Heart right ventricle (tissue), 16 donors: ENCODE measurements around the gene TNFRSF25. TPM values are rescaled to one million over a fixed set of nuclear protein-coding genes. Genes with fewer than 3 reads are reported as not detected.
"Not testable (repeated sequence)": the region's sequence is repeated elsewhere in the genome, so short reads cannot be mapped to it uniquely, and the experiment has no call there.

ENCODE experiments used
- ATAC-seq, 8 donors: fragments of 200-7000 bp; cut with Tn5 transposase; one replicate each; pipeline ENCODE4 v1.9.1; 2020; ENCODE audit warnings: mild to moderate bottlenecking in 8 of 8, moderate library complexity in 8 of 8, moderate number of reproducible peaks in 1 of 8
- DNase-seq, 2 donors: peaks; one replicate each; pipeline ENCODE4 v3.0.0-alpha.2; 2020
- H3K27ac ChIP-seq, 10 donors: fragments of 200-600 bp; sonication (generic) in 2 of 10; one replicate each; pipeline versions ENCODE4 v1.5.0 to v1.8.0; 2020 to 2022; ENCODE audit warnings: mild to moderate bottlenecking in 3 of 10
- H3K27me3 ChIP-seq, 7 donors: fragments of 200-600 bp; one replicate each; pipeline ENCODE4 v1.8.0; 2021 to 2022; ENCODE audit warnings: mild to moderate bottlenecking in 2 of 7
- H3K36me3 ChIP-seq, 9 donors: fragments of 200-600 bp; sonication (generic) in 1 of 9; one replicate each; pipeline versions ENCODE4 v1.5.0 to v1.8.0; 2020 to 2022; ENCODE audit warnings: mild to moderate bottlenecking in 2 of 9
- H3K4me1 ChIP-seq, 9 donors: fragments of 200-600 bp; sonication (generic) in 1 of 9; one replicate each; pipeline versions ENCODE4 v1.5.0 to v1.8.0; 2020 to 2022; ENCODE audit warnings: mild to moderate bottlenecking in 4 of 9
- H3K4me3 ChIP-seq, 10 donors: fragments of 200-600 bp; sonication (generic) in 2 of 10; one replicate each; pipeline versions ENCODE4 v1.5.0 to v1.8.0; 2020 to 2022; ENCODE audit warnings: mild to moderate bottlenecking in 7 of 10, moderate library complexity in 2 of 10
- H3K9me3 ChIP-seq, 11 donors: fragments of 200-600 bp in 10 of 11; sonication (generic) in 2 of 11; one replicate each; pipeline versions ENCODE4 v1.5.0 to v1.8.0; 2013 to 2022; ENCODE audit warnings: mild to moderate bottlenecking in 2 of 11, control low read depth in 1 of 11, moderate library complexity in 1 of 11
- CTCF ChIP-seq, 9 donors: fragments of 200-600 bp; sonication (generic) in 2 of 9; IDR thresholded peaks; one replicate each; pipeline versions ENCODE4 v1.5.0 to v1.8.0; 2021 to 2022; ENCODE audit warnings: antibody characterized with exemption in 9 of 9, mild to moderate bottlenecking in 5 of 9, moderate library complexity in 1 of 9
- WGBS, 2 donors: extraction: QIAGEN DNeasy Blood & Tissue Kit; methylation state at CpG; one replicate each; pipeline ENCODE4 v1.1.7; 2013; ENCODE audit warnings: inconsistent platforms in 1 of 2; 5-methylcytosine and 5-hydroxymethylcytosine counted together
- intact Hi-C, 10 donors: fragments of 100-400 bp; cut with DNase I; formaldehyde crosslinking; loops; one replicate each; pipeline versions ENCODE4 v1.11.1 to v1.14.2; 2022
- polyA plus RNA-seq, 2 donors: library from polyadenylated mRNA; stranded (reverse); fragments of 200-250 nt; gene quantifications; one replicate each; pipeline ENCODE4 v1.2.3, GENCODE V29; 2013
- total RNA-seq, 10 donors: library from RNA; stranded (reverse); fragmentation: NEBNext Ultra II Directional in 3 of 10; extraction: Animal tissue kit (Norgen Biotek cat#: 25700) in 3 of 10; gene quantifications; one replicate each; pipeline versions ENCODE4 v1.2.1 to v1.2.4, GENCODE V29; 2021 to 2023
- donor health status: Arrhythmogenic right ventricular cardiomyopathy.
- donor health status: ischemic (EF 13 %, LVEDD 7.1; RV severe dilation, severe dysfunction).
- donor health status: healthy with polysubstance abuse.
- donor health status: DM: no; HTN: yes; CAD: no.
- donor health status: DM: no; HTN: no; CAD: no.
- donor health status: ischemic (EF 25% LVEDD 6.9; RV normal size, moderate dysfunction).
- donor health status: ischemic (EF 25% LVEDD 5.7; RV mildly dilated, moderate dysfunction).
- donor health status: healthy.
- donor health status: DM: yes; HTN: yes; CAD: no.
- donor health status: Ischemic cardiomyopathy.
- donor health status: ischemic (EF 35%, LVEDD 5.7; RV mildly dilated, moderate dysfunction).
- donor health status: nonischemic (EF 11% LVEDD 7.7; RV severe dilation, severe dysfunction).
- donor health status: DM: yes; HTN: yes; CAD: no.
- donor health status: PGD.
- donor health status: ischemic (EF 29% LVEDD 5.4; RV normal size, mild dysfunction).
- donor health status: nonischemic (EF 23%, LVEDD 6.1; RV moderate dilation, normal function).

Gene TNFRSF25
- total and polyA plus RNA-seq, 12 donors, result 4.0 to 43.1 (median 7.3) TPM

- DNase-seq (no peak), ATAC-seq (no peak)
- 50 to 61% methylated on average over 3 to 4 of the region's 4 CpGs for WGBS, 2 donors
- H3K27me3 ChIP-seq, result peaks cover 19 to 89% (median 66%) of the 10 kb centered on the region in 7 donors
- no peaks in the 10 kb centered on the region for H3K36me3 ChIP-seq
- no peak for TF ChIP-seq CTCF (IDR thresholded peaks at IDR 0.05)
- H3K27ac ChIP-seq, result no peak overlapping the region
- no peaks in the 10 kb centered on the region for H3K9me3 ChIP-seq
- intact Hi-C loops, result no loop called here
- no peak overlapping the region for H3K4me3 ChIP-seq
- H3K4me1 ChIP-seq, result peaks cover 0 to 22% (median 10%) of the 10 kb centered on the region in 9 donors
Observed at GRCh38 chr1:6446665-6447015, 19.3 kb downstream of the TNFRSF25 start.

- H3K4me3 ChIP-seq, H3K36me3 ChIP-seq, ATAC-seq, DNase-seq, H3K9me3 ChIP-seq, H3K27ac ChIP-seq, intact Hi-C loops: not testable (repeated sequence)
- 81 to 87% methylated on average over 2 to 4 of the region's 4 CpGs for WGBS, 2 donors
- Histone ChIP-seq H3K27me3 (peaks cover 22 to 89% (median 66%) of the 10 kb centered on the region in 7 donors), H3K4me1 (peaks cover 0 to 22% (median 10%) of the 10 kb centered on the region in 9 donors)
Observed at GRCh38 chr1:6445929-6446328, 20.0 kb downstream of the TNFRSF25 start.

GRCh38 chr1:6445062-6445763 lies 20.8 kb downstream of the TNFRSF25 start:
- intact Hi-C loops, result no loop called here
- WGBS, 2 donors, result 52 to 56% methylated on average over 19 of the region's 19 CpGs
- ATAC-seq (peak in 7 of 8 donors; percentile 33 to 67 (median 45)), DNase-seq (peak in 1 of 2 donors; percentile 40)
- Histone ChIP-seq H3K36me3 (no peaks in the 10 kb centered on the region), H3K27ac (no peak overlapping the region), H3K27me3 (peaks cover 29 to 89% (median 67%) of the 10 kb centered on the region in 7 donors), H3K9me3 (no peaks in the 10 kb centered on the region), H3K4me3 (no peak overlapping the region), H3K4me1 (peaks cover 0 to 22% (median 10%) of the 10 kb centered on the region in 9 donors)
- TF ChIP-seq CTCF (IDR thresholded peaks at IDR 0.05), result peak; percentile 21 to 68 (median 57)

- H3K4me3 ChIP-seq, result no peak overlapping the region
- no peak for ATAC-seq
- H3K4me1 ChIP-seq, result peaks cover 0 to 22% (median 11%) of the 10 kb centered on the region in 9 donors
- no peak for TF ChIP-seq CTCF (IDR thresholded peaks at IDR 0.05)
- H3K27ac ChIP-seq, result no peak overlapping the region
- H3K36me3 ChIP-seq, result no peaks in the 10 kb centered on the region
- DNase-seq, result no peak
- intact Hi-C loops, result no loop called here
- WGBS, 2 donors, result 84 to 85% methylated on average over 15 of the region's 15 CpGs
- H3K9me3 ChIP-seq, result no peaks in the 10 kb centered on the region
- H3K27me3 ChIP-seq, result peaks cover 34 to 89% (median 67%) of the 10 kb centered on the region in 7 donors
Observed at GRCh38 chr1:6444377-6444776, 21.6 kb downstream of the TNFRSF25 start.
